SK-MEL-5 (cell line): Measurements from ENCODE around the gene LYAR. TPM values are rescaled to one million over a fixed set of nuclear protein-coding genes. Genes with fewer than 3 reads are reported as not detected.
A peak's percentile ranks its signal among the peaks of the same experiment; 100 is the strongest.

Experiments
- DNase-seq: peaks from one replicate; pipeline ENCODE4 v3.0.0-alpha.2; 2016; ENCODE audit warnings: low read depth, low spot score
- in situ Hi-C: cut with HindIII; loops from 2 replicates; pipeline ENCODE4 v1.10.0; 2016; ENCODE audit warnings: low sequenced_read_pairs, high pct_unique_total_duplicates, low pct_unique_long_range_greater_than_20kb
- total RNA-seq: library from RNA; depleted of rRNA; stranded (reverse); fragments of >200 nt; shearing (Covaris generic); gene quantifications from 2 replicates; pipeline ENCODE4 v1.2.3, GENCODE V29; 2014

Gene LYAR
- total RNA-seq, 1 experiment from 2014 or later = 38.6 TPM

DNA sequence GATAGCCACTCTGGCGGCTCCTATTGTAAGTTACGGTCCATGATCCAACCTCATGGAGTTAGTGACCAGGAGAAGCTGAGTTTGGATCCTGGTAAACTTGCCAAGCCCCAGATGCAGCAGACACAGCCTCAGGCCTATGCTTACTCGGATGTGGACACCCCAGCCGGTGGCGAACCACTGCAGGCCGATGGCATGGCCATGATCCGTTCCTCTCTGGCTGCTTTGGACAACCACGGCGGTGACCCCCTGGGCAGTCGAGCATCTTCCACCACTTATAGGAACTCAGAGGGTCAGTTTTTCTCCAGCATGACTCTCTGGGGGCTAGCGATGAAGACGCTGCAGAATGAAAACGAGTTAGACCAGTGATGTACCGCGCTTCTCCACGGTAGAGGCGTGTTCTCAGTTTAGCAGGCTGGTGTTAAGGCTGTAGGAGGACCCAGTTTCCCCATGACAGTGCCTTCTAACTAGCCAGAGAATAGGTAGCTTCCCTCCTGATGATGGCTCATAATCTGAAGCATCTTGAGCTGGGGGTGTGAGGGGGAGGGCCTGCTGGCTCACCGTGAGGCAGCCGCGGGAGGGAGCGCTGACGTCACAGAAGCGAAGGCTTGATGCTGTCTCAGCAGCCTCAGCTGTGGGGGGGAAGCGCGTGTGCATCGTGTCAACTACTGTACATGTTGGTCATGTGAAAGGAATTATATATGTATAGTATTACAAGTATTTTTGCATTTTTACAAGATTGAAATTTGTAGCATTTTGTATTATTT, 31.2 kb upstream of the LYAR start:
- no peak for DNase-seq
- in situ Hi-C loops = no loop called here

DNA sequence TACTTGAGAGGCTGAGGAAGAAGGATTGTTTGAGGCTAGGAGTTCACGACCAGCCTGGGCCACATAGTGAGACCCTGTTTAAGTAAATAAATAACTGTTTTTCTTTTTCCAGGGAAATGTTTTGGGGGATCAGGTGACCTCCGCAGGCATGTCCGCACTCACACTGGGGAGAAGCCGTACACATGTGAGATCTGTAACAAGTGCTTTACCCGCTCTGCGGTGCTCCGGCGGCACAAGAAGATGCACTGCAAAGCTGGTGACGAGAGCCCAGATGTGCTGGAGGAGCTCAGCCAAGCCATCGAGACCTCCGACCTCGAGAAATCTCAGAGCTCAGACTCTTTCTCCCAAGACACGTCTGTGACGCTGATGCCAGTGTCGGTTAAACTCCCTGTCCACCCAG, 30.6 kb upstream of the LYAR start:
- in situ Hi-C loops = no loop called here
- no peak for DNase-seq

DNA sequence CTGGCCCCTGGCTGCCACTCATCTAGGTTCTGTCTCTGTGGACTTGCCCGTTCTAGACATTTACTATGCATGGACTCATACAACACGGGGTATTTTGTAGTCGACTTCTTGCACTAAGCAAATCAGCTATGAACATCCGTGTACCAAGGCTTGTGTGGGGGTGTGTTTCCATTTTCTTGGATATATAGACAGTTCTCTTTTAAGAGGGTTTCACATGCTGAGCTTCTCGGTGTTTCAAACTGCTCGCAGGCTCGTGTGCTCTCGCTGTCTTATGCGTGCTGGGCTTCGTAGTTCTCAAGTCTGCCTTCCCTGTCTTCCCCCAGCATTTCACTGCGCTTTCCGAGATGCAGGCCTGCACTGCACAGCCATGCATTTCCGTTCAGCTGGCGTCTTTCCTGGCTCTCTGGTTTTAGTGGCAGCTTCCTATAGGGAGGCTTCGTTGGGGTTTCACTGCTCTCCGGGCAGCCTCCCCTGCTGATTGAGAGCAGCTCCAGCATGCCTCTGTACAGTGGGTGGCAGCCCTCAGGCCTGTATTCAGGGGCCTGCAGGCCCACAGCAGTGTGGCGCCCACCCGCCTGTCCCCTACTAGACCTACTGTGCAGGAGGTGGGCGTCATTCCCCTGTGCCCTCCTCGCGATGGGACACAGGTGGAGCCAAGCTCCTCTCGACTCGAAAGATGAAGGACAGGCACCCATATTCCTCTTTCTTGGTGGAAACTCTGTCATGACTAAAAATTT, 27.7 kb upstream of the LYAR start:
- in situ Hi-C loops = no loop called here
- DNase-seq = no peak

DNA sequence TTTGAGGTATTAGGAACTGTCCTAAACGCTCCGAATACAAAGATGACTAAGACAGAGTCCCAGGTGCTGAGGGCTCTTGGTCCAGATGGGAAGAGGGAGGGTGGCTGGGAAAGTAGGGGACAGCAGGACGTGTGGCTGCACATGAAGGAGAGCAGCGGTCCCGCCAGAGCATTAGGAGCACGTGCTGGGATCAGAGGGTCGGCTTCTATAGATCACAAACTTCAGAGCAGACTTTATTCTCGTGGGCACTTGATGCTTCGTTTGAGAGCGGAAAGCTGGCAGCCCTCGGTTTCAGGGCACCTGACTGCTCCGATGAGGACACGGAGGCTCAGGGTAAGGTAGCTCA, 26.2 kb upstream of the LYAR start:
- in situ Hi-C loops = no loop called here
- no peak for DNase-seq

DNA sequence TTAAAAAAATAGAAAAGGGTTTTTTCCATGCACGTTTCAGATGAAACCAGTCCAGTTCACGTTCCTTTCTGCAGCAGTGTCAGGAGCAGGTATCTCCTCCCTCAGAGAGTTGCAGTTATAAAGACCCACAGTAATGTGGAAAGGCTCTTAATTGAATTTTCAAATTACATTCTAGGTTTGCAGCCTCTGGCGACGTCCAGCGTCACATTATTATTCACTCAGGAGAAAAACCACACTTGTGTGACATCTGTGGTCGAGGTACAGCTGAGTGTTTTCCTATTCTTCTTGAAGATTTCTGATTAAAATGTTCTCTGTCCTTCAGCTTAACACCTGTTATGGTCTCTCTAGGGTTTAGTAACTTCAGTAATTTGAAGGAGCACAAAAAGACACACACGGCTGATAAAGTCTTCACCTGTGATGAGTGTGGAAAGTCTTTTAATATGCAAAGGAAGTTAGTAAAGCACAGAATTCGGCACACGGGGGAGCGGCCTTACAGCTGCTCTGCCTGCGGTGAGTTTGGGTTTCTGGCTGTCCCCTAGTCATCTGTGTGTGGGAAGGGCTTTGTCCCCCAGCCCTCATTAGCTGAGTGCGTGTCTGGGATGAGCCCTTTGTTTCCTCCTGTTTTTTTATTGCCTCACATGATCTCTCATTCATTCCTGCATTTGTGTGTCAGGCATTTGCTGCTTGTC, 25.7 kb upstream of the LYAR start:
- DNase-seq = no peak
- in situ Hi-C loops = no loop called here

DNA sequence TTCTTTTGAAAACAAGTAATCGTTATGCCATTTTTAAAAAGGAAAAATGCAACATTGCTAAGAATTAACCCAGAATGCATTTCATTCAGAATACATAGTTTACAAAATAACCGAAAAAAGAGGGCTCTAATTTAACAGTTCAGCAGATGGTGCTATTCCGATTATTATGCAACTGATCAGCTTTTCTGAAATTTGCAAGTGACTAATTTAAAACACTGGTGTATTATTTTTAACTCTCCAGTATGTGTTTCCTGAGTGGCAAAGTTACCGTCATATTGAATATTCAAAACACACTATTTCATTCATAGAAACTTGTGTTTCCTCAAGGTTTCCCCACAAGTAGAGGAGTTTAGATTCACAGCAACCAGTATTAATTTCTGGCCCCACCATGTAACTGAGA, 21.2 kb upstream of the LYAR start:
- in situ Hi-C loops = no loop called here
- no peak for DNase-seq

DNA sequence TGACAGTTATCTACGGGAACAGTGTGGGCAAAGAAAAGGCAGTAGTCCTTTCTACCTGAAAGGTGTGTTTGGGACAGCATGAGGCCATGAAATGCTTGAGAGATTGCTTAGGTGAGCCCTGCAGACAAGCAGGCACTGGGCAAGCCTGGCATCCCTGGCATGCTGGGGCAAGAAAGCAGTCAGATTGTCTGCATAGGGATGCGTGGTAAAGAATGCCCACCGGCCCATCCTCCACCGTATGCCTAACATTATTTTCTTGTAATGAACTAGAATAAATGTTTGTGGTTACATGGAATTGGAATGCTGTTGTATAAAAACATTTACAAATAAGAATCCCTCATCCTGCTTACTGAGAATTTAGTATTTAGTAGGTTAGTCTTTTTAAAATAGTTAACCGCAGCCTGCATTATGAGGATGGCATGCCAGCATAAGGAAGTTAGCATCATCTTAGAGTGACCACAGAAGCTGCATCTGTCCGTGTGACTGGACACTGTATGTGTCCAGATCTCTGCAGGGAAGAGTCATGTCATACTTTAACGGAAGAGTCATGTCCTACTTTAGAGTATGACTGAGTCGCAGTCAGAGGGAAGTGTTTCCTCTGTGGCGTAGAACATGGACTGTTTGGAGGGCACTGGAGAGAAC, 19.0 kb upstream of the LYAR start:
- no peak for DNase-seq
- in situ Hi-C loops = no loop called here

DNA sequence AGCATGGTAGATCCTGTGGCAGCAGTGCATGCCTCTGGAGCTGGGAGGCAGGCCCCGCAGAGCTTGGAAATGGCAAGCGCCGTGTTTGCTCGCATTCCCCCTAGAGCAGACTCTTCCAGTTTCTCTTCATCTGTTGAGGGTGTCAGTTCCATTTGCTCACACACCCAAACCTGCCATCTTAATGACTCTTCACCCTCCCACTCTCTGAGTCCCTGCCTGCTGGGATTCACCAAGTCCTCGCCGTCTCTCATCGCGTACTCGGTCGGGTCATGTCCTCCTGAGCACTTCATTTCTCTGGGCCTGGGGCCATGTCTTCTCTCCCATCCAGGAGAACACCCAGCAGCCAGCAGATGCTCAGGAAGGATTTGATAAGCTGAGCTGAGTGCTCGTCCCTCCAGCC, 17.0 kb upstream of the LYAR start:
- DNase-seq = no peak
- in situ Hi-C loops = no loop called here

DNA sequence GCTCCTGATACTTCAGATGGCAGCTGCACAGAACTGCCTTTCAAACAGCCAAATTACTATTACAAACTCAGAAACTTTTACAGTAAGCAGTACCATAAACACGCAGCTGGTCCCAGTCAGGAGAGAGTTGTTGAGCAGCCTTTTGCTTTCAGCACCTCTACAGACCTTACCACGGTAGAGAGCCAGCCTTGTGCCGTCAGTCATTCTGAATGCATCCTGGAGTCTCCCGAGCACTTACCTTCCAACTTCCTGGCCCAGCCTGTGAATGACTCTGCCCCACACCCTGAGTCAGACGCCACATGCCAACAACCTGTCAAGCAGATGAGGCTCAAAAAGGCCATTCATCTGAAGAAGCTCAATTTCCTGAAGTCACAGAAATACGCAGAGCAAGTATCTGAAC, 12.5 kb upstream of the LYAR start:
- in situ Hi-C loops = no loop called here
- peak; percentile 6 for DNase-seq

DNA sequence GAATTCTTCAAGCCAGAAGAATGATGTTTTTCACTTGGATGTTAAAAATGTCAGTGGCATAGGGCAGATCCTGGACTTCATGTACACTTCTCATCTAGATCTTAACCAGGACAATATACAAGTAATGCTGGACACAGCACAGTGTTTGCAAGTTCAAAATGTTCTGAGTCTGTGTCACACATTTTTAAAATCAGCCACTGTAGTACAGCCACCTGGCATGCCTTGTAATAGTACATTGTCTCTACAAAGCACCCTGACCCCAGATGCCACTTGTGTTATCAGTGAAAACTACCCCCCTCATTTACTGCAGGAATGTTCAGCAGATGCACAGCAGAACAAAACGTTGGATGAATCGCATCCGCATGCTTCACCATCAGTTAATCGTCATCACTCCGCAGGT, 12.0 kb upstream of the LYAR start:
- in situ Hi-C loops = no loop called here
- no peak for DNase-seq

DNA sequence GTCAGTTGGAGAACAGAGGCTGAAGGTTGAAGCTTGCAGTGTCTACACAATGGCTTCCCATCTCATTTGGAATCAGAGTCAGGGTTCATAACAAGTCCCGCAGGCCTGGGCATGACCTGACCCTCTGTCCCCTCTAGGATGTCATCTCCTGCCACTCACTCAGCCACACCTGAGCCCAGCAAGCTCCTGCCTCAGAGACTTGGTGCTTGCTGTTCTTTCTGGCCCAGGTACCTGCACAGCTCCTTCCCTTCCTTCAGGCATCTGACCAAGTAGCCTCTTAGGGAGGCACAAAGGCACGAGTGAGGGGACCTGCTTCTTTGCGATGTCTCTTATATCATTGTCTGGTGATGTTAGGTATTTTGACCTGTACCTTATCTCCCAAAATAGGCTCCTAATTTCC, 9.1 kb upstream of the LYAR start:
- in situ Hi-C loops = loop anchor here (25.0 kb wide), 1 partner anchor 138 kb away; no protein-coding TSS in a partner anchor

DNA sequence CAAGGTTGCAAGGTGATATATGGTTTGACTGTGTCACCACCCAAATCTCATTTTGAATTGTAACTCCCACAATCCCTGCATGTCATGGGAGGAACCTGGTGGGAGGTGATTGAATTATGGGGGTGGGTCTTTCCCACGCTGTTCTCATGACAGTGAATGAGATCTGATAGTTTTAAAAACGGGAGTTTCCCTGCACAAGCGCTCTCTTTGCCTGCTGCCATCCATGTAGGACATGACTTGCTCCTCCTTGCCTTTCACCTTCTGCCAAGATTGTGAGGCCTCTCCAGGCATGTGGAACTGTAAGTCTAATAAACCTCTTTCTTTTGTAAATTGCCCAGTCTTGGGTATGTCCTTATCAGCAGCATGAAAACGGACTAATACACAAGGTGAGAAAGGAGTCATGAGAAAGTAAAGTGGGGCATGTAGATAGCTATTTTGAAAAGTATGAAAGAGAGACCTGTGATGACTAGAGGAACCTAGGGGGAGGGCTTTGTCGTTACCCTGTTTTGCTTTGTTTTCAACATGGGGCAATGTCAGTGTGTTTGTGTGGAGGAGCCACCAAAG, 6.4 kb upstream of the LYAR start:
- no peak for DNase-seq
- in situ Hi-C loops = loop anchor here (25.0 kb wide), 1 partner anchor 141 kb away; no protein-coding TSS in a partner anchor

More for the DNA sequence above, 9.1 kb upstream of the LYAR start:
- DNase-seq = no peak

DNA sequence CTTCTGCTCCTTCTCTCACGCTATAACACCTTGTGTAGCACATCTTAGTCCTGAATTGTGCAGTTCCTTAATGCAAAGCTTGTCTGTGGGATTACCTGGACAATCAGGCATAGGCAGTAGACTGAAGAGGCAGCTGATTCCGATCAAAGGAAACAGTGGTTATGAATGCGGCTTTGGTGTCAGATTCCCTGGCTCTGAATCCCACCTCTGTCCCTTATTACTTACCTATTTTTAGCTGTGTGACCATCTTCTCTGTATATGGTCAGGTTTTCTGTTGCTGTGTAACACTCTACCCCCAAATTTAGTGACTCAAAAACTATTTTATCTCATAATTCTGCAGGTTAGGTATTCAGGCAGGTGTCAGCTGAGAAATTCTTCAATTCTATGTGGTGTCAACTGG, 3.3 kb upstream of the LYAR start:
- in situ Hi-C loops = loop anchor here (25.0 kb wide), 1 partner anchor 144 kb away; no protein-coding TSS in a partner anchor
- no peak for DNase-seq

DNA sequence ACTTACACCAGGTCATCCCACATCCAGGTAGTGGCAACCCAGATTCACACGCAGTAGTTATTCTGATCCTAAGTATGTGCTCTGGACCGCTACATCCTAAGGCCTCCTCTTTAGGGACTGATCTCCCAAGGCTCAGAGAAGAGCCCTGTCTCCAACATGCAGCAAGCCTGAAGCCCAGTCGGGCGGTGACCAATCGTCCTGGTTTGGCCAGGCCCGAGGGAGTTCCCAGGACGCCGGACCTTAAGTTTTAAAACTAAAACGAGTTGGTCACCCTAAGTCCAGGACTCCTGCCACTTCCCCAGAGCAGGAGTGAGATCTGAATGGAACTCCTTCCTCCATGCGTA, 385 bp downstream of the LYAR start:
- no peak for DNase-seq
- in situ Hi-C loops = loop anchor here (25.0 kb wide), 1 partner anchor 148 kb away; no protein-coding TSS in a partner anchor

DNA sequence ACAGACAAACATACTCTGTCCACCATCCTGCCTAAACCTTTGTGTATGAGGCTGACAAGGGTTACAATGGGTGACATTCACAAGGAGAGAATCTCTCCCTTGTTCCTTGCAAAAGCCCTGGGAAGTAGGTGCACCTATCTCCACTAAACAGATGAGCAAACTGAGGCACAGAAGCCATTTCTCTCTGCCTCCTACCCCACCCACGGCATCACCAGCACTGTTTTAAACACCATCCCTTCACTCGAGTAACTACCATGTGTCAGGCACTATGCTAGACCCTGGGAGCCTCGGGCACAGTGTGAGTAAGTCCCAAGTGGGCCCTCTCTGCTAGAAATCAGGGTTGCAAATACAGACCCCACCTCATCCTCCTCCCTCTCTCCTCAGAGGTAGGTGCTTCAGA, 899 bp downstream of the LYAR start:
- in situ Hi-C loops = loop anchor here (25.0 kb wide), 1 partner anchor 148 kb away; no protein-coding TSS in a partner anchor
- DNase-seq = peak; percentile 7

DNA sequence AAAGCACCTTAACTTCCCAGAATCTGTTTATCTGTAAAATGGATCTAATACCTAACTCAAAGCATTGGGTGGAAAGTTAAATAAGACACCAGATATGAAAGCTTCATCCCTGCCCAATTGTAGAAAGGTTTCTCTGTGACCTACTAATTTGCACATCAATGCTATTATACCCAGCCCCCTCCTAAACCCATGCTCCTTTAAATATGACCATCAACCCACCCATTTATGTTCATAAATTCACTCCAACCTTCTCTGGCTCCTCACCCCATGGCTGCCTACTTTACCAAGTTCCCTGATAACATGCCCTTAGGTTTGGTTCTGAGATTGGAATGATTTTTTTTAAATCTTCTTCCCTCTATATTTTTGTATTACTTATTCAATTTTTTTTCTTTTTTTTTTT, 1.9 kb downstream of the LYAR start:
- in situ Hi-C loops = loop anchor here (25.0 kb wide), 1 partner anchor 149 kb away; no protein-coding TSS in a partner anchor
- DNase-seq = no peak

DNA sequence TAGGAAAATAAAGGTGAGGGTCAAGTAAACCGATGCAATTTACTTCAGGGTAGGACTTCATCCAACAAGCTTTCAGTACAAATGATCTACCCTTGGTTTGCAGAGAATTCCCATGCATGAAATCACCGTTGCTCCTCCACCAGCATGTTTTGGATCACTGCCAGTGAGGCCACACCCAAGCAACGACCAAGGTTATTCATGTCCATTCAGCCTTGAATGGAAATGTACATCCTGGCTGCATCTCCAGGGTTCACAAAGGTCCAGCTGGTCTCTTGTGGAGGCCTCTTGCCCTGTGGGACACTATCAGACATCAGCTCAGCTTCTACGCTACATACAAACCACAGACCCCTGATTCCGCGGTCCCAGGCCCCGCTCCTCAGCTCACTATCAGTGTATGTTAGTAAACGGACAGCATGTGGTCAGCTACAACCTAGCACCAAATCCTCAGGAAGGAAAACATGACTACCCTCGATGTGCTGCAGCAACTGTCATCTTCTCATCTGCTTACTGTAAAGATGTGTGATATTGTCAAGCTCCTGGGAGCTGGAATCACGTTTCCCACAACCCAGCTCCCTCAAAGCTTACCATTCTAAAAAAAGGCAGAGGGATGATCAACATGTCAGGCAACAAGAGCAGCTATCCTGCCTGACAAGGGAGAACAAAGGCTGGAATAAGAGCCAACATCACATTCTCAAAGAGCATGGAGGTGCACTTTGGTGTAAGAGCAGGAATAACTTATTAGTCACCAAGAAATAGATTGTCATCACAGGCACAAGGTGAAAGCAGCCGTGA, 4.9 kb downstream of the LYAR start:
- in situ Hi-C loops = loop anchor here (25.0 kb wide), 1 partner anchor 152 kb away; no protein-coding TSS in a partner anchor

More for the DNA sequence above, 4.9 kb downstream of the LYAR start:
- DNase-seq = no peak
